Lower lobe of right lung (tissue), 2 donors: ENCODE data around the gene PTPRF. TPM values are rescaled to one million over a fixed set of nuclear protein-coding genes. Genes with fewer than 3 reads are reported as not detected.

ENCODE experiments used
- ATAC-seq, 2 donors: fragments of 200-7000 bp; cut with Tn5 transposase; one replicate each; pipeline ENCODE4 v1.9.1; 2020 to 2022; ENCODE audit warnings: mild to moderate bottlenecking in 2 of 2, moderate library complexity in 2 of 2
- DNase-seq: peaks from one replicate; pipeline ENCODE4 v3.0.0-alpha.2; 2020
- H3K27ac ChIP-seq: fragments of 200-600 bp; one replicate; pipeline ENCODE4 v1.8.0; 2022
- H3K27me3 ChIP-seq: fragments of 200-600 bp; one replicate; pipeline ENCODE4 v1.8.0; 2022; ENCODE audit warnings: low read depth
- H3K36me3 ChIP-seq: fragments of 200-600 bp; one replicate; pipeline ENCODE4 v1.8.0; 2022; ENCODE audit warnings: mild to moderate bottlenecking
- H3K4me1 ChIP-seq: fragments of 200-600 bp; one replicate; pipeline ENCODE4 v1.8.0; 2022
- H3K4me3 ChIP-seq: fragments of 200-600 bp; one replicate; pipeline ENCODE4 v1.8.0; 2022; ENCODE audit warnings: mild to moderate bottlenecking
- H3K9me3 ChIP-seq: fragments of 200-600 bp; one replicate; pipeline ENCODE4 v1.8.0; 2022
- CTCF ChIP-seq: fragments of 200-600 bp; IDR thresholded peaks from one replicate; pipeline ENCODE4 v1.8.0; 2022; ENCODE audit warnings: antibody characterized with exemption, mild to moderate bottlenecking
- intact Hi-C: fragments of 100-400 bp; cut with DNase I; formaldehyde crosslinking; loops from one replicate; pipeline ENCODE4 v1.11.0; 2022
- total RNA-seq: library from RNA; stranded (reverse); fragmentation: NEBNext Ultra II Directional; extraction: Animal tissue kit (Norgen Biotek cat#: 25700); gene quantifications from one replicate; pipeline ENCODE4 v1.2.1, GENCODE V29; 2021
- donor health status: DM: no; HTN: yes; CAD: no; lungs with severe emphysema.

Gene PTPRF
- total RNA-seq, 1 donor from 2014 or later, result 176 TPM

GRCh38 chr1:43648221-43648847, 117.7 kb downstream of the PTPRF start:
- H3K4me1 ChIP-seq, result peaks cover 15% of the 10 kb centered on the region
- H3K27ac ChIP-seq, result no peak overlapping the region
- DNase-seq (no peak), ATAC-seq (no peak)
- no peak for TF ChIP-seq CTCF
- H3K36me3 ChIP-seq, result peaks cover 6% of the 10 kb centered on the region
- no peaks in the 10 kb centered on the region for H3K27me3 ChIP-seq
- no peaks in the 10 kb centered on the region for H3K9me3 ChIP-seq
- intact Hi-C loops, result no loop called here
- no peak overlapping the region for H3K4me3 ChIP-seq

GRCh38 chr1:43648876-43649477, 118.3 kb downstream of the PTPRF start:
- peak overlapping the region; percentile 67 for H3K4me3 ChIP-seq
- intact Hi-C loops, result no loop called here
- no peak for ATAC-seq
- H3K9me3 ChIP-seq, result no peaks in the 10 kb centered on the region
- H3K27ac ChIP-seq, result peak overlapping the region; percentile 88
- peaks cover 15% of the 10 kb centered on the region for H3K4me1 ChIP-seq
- DNase-seq, result no peak
- peaks cover 12% of the 10 kb centered on the region for H3K36me3 ChIP-seq
- no peak for TF ChIP-seq CTCF
- H3K27me3 ChIP-seq, result no peaks in the 10 kb centered on the region

- Histone ChIP-seq H3K4me1 (peaks cover 15% of the 10 kb centered on the region), H3K27ac (peak overlapping the region; percentile 88), H3K27me3 (no peaks in the 10 kb centered on the region), H3K36me3 (peaks cover 27% of the 10 kb centered on the region), H3K4me3 (peak overlapping the region; percentile 67), H3K9me3 (no peaks in the 10 kb centered on the region)
- peak; percentile 96 for DNase-seq
- TF ChIP-seq CTCF, result no peak
- ATAC-seq, result peak; percentile 94
- intact Hi-C loops, result no loop called here
These were observed 119.8 kb downstream of the PTPRF start for GRCh38 chr1:43650310-43651085.

- no peak for DNase-seq
- H3K4me3 ChIP-seq, result peak overlapping the region; percentile 67
- H3K27ac ChIP-seq, result peak overlapping the region; percentile 88
- H3K9me3 ChIP-seq, result no peaks in the 10 kb centered on the region
- peaks cover 34% of the 10 kb centered on the region for H3K36me3 ChIP-seq
- no peak for ATAC-seq
- intact Hi-C loops, result no loop called here
- H3K27me3 ChIP-seq, result no peaks in the 10 kb centered on the region
- H3K4me1 ChIP-seq, result peaks cover 15% of the 10 kb centered on the region
- TF ChIP-seq CTCF, result no peak
These were observed 120.5 kb downstream of the PTPRF start for GRCh38 chr1:43651188-43651587.

GRCh38 chr1:43651902-43652301, 121.2 kb downstream of the PTPRF start:
- H3K4me3 ChIP-seq, result peak overlapping the region; percentile 67
- ATAC-seq (no peak), DNase-seq (no peak)
- intact Hi-C loops, result no loop called here
- H3K27ac ChIP-seq, result peak overlapping the region; percentile 88
- H3K36me3 ChIP-seq, result peaks cover 42% of the 10 kb centered on the region
- no peaks in the 10 kb centered on the region for H3K9me3 ChIP-seq
- peaks cover 15% of the 10 kb centered on the region for H3K4me1 ChIP-seq
- no peaks in the 10 kb centered on the region for H3K27me3 ChIP-seq
- no peak for TF ChIP-seq CTCF
